ENCODE data around the gene DACH1. TPM values are rescaled to one million over a fixed set of nuclear protein-coding genes. Genes with fewer than 3 reads are reported as not detected.

DACH1 gene
- total and polyA plus RNA-seq, 2 of the 8 experiments (the other 6 are each of a cell fraction or from before 2014, with no cell fraction given): 0.12 to 0.67 TPM

- TF ChIP-seq YY1 (IDR thresholded peaks at IDR 0.05; ENCODE audit: low read depth, low read length): no peak
- no peak for TF ChIP-seq BCL11A (IDR thresholded peaks at IDR 0.05; ENCODE audit: low read depth in 2 of 2, low read length in 2 of 2)
- no peak for TF ChIP-seq RBBP5 (IDR thresholded peaks at IDR 0.05; ENCODE audit: borderline replicate concordance, low read depth, low read length)
- no peak for TF ChIP-seq ZNF274 (IDR thresholded peaks at IDR 0.05; ENCODE audit: borderline replicate concordance, extremely low read depth, low read length)
- no peak for TF ChIP-seq HDAC2 (IDR thresholded peaks at IDR 0.05; ENCODE audit: borderline replicate concordance in 1 of 2, low read depth in 2 of 2, low read length in 2 of 2)
- TF ChIP-seq MAFK (IDR thresholded peaks at IDR 0.05; ENCODE audit: low read depth, low read length): no peak
- no peak for TF ChIP-seq E2F6 (IDR thresholded peaks at IDR 0.05)
Observed at GRCh38 chr13:71634602-71635443, 232.2 kb downstream of the DACH1 start (continued).

Measured in H1 (cell line).